MM.1S (cell line): Measurements from ENCODE around the gene GREB1.

Source experiments
- EZH2 ChIP-seq: fragments of 300-600 bp; sonication (generic); optimal IDR thresholded peaks from 2 replicates; pipeline ENCODE3; 2017; ENCODE audit warnings: low read depth, mild to moderate bottlenecking, antibody characterized with exemption, low read length, mixed read lengths
- EZH2phosphoT487 ChIP-seq: fragments of 300-600 bp; sonication (generic); IDR thresholded peaks from 2 replicates; pipeline ENCODE4 v1.6.1; 2018; ENCODE audit warnings: antibody characterized with exemption, low read length
- TF ChIP-seq, protein P1 (sequence below): fragments of 300-600 bp; sonication (generic); IDR thresholded peaks from 2 replicates; pipeline ENCODE4 v1.5.1; 2016; ENCODE audit warnings: antibody characterized with exemption, low read length, mixed read lengths

DNA sequence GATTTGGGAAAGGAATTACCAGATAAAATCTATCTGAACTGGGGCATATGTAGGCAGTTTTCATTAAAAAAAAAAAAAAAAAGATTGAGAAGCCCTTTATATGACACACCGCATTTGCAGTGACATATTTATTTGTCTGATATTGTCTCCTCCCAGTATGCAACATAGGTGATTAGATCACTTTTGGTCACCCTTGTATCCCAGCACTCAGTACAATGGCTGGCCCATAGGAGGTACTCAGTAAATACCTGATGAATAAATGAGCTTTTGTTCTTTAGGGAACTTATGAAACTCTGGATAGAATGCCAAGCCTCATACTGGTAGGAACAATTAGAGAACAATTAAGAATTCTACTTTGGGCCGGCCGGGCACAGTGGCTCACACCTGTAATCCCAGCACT is 45.0 kb upstream of the GREB1 start:
- TF ChIP-seq EZH2 (no peak), EZH2phosphoT487 (no peak)
- TF ChIP-seq, protein P1, sequence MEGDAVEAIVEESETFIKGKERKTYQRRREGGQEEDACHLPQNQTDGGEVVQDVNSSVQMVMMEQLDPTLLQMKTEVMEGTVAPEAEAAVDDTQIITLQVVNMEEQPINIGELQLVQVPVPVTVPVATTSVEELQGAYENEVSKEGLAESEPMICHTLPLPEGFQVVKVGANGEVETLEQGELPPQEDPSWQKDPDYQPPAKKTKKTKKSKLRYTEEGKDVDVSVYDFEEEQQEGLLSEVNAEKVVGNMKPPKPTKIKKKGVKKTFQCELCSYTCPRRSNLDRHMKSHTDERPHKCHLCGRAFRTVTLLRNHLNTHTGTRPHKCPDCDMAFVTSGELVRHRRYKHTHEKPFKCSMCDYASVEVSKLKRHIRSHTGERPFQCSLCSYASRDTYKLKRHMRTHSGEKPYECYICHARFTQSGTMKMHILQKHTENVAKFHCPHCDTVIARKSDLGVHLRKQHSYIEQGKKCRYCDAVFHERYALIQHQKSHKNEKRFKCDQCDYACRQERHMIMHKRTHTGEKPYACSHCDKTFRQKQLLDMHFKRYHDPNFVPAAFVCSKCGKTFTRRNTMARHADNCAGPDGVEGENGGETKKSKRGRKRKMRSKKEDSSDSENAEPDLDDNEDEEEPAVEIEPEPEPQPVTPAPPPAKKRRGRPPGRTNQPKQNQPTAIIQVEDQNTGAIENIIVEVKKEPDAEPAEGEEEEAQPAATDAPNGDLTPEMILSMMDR = no peak
